ENCODE data around the gene KATNB1. TPM values are rescaled to one million over a fixed set of nuclear protein-coding genes. Genes with fewer than 3 reads are reported as not detected.

The KATNB1 gene
- total RNA-seq, 2 donors from 2014 or later, result 17.0 to 26.3 TPM

DNA sequence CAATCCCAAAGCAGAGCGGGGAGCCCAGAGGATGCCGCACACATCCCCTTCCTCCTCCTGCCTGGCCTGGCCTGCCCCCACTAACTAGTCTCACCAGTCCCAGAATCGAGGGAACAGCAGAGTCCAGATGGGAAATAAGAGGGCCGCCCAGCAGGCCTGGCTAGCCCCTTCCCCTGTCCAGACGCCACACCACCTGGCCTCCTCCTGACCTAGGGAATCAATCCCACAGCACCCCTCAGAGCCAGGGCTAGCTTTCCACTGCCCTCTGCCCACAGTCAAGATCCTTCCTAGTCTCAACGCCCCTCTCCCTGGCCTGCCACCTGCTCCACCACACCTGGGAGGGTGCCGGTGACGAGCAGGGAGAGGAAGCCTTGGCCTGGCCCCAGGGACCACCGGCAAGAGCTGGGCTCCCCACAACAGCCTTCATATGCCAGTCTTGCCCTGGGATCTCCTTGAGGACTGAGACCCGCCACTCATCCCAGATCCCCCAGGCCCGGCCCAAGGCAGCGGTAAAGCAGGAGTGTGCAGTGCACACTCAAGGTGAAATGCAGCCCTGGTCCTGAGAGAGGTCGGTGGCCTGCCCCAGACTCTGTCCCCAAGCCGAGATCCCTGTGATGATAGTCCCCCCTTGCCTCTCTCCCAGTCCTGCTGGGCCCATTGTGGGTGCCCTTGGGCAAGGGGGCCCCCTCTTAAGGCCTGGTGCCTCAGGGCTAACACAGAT is 27.9 kb downstream of the KATNB1 start:
- no peak overlapping the region for H3K9ac ChIP-seq (ENCODE audit: low read depth in 2 of 2, low read length in 2 of 2)
- no peaks in the 10 kb centered on the region for H3K36me3 ChIP-seq
- no peaks in the 10 kb centered on the region for H3K4me1 ChIP-seq
- no peaks in the 10 kb centered on the region for H3K27me3 ChIP-seq
- intact Hi-C loops (cut with DNase I), result no loop called here
- H3K4me3 ChIP-seq, result no peak overlapping the region
- no peaks in the 10 kb centered on the region for H3K9me3 ChIP-seq
- no peak overlapping the region for H3K27ac ChIP-seq
- no peak for DNase-seq
- no peak for TF ChIP-seq CTCF (IDR thresholded peaks at IDR 0.05)

DNA sequence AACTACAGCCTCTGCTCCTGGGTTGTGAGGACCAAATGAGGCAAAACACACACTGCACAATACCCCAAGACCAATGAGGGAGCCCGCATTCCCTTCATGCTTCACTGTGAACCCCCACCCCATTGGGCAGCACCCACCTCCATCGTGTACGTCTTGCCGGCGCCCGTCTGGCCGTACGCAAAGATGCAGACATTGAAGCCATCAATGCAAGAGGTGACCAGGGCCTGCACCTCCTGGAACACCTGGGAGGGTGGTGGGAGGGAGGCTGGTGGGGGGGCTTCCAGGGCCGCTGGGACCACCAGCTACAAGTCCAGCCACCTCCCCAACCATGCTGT is 28.4 kb downstream of the KATNB1 start:
- no peak for TF ChIP-seq CTCF (IDR thresholded peaks at IDR 0.05)
- Histone ChIP-seq H3K4me3 (no peak overlapping the region), H3K9me3 (no peaks in the 10 kb centered on the region), H3K9ac (ENCODE audit: low read depth in 2 of 2, low read length in 2 of 2) (no peak overlapping the region), H3K27me3 (no peaks in the 10 kb centered on the region), H3K27ac (no peak overlapping the region), H3K36me3 (no peaks in the 10 kb centered on the region), H3K4me1 (no peaks in the 10 kb centered on the region)
- no peak for DNase-seq
- intact Hi-C loops (cut with DNase I), result no loop called here

DNA sequence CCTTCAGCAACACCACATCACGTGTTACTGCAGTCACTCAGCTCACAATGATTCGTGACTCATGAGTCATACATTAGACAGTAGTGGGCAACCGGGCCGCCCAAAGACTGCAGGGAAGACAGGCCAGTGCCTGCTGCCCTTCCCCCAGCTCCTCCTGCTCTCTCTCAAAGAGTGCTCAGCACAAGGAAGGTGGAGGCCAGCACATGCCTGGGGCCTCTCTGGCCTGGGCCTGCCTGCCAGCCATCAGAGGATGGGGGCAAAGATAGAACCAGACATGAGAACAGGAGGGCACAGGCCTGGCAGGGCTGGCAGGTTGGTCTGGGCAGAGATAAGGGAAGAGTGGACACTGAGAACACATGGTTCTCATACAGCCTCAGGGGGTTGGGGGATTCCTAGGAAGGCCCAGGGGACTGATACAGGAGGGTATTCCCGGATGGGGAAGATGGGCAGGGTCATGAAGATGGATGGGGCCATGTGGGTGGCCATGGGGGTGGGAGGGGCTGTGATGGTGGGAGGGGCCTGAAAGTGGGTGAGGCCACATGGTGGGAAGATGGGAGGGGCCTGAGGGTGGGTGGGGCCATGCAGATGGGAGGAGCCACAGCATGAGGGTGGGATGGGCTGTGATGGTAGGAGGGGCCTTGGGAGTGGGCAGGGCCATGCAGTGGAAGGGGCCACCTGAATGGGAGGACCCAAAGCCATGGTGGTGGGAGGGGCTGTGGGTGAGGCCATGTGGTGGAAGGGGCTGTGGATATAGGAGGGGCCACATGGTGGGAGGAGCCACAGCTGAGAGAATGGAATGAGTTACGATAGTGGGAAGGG is 29.0 kb downstream of the KATNB1 start:
- Histone ChIP-seq H3K9ac (ENCODE audit: low read depth in 2 of 2, low read length in 2 of 2) (no peak overlapping the region), H3K27me3 (no peaks in the 10 kb centered on the region), H3K27ac (no peak overlapping the region), H3K4me3 (no peak overlapping the region), H3K36me3 (no peaks in the 10 kb centered on the region), H3K9me3 (no peaks in the 10 kb centered on the region), H3K4me1 (no peaks in the 10 kb centered on the region)
- no peak for TF ChIP-seq CTCF (IDR thresholded peaks at IDR 0.05)
- no peak for DNase-seq
- intact Hi-C loops (cut with DNase I), result no loop called here

- DNase-seq, result no peak
- H3K4me1 ChIP-seq, result no peaks in the 10 kb centered on the region
- H3K9ac ChIP-seq (ENCODE audit: low read depth in 2 of 2, low read length in 2 of 2), result no peak overlapping the region
- H3K36me3 ChIP-seq, result no peaks in the 10 kb centered on the region
- no peak overlapping the region for H3K4me3 ChIP-seq
- H3K27ac ChIP-seq, result no peak overlapping the region
- H3K9me3 ChIP-seq, result no peaks in the 10 kb centered on the region
- intact Hi-C loops (cut with DNase I), result no loop called here
- no peaks in the 10 kb centered on the region for H3K27me3 ChIP-seq
- no peak for TF ChIP-seq CTCF (IDR thresholded peaks at IDR 0.05)
Observed at GRCh38 chr16:57765160-57765728, 29.7 kb downstream of the KATNB1 start.

DNA sequence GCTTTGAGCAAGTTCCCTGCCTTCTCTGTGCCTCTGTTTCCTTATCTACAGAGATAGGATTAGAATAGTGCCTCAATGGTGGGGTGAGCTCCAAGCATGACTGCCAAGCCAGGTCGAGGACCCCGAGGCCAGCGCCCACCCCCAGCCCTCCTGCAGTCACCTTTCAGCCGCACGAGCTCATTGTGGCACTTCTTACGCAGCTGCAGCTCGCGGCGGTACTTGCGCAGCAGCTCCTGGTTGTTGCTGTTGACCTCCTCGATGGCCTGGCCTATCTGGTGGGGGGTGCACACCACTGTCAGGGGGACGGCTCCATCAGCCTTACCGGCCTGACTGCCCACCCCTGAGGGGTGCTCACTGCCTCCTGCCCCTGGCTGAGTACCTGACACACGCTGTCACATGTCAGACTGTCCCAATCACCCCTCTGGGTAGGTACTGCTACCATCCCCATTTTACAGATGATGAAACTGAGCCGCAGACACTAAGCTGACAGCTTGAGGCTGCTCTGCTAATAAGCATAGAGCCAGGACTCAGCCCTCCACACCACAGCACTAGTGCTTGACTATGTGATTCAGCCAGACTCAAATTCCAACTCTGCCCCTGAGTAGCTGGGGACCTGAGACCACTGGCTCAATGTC is 31.3 kb downstream of the KATNB1 start:
- no peak for TF ChIP-seq CTCF (IDR thresholded peaks at IDR 0.05)
- H3K4me3 ChIP-seq, result no peak overlapping the region
- H3K9me3 ChIP-seq, result no peaks in the 10 kb centered on the region
- no peak for DNase-seq
- intact Hi-C loops (cut with DNase I), result no loop called here
- no peaks in the 10 kb centered on the region for H3K27me3 ChIP-seq
- no peak overlapping the region for H3K9ac ChIP-seq (ENCODE audit: low read depth in 2 of 2, low read length in 2 of 2)
- H3K36me3 ChIP-seq, result no peaks in the 10 kb centered on the region
- H3K4me1 ChIP-seq, result no peaks in the 10 kb centered on the region
- H3K27ac ChIP-seq, result no peak overlapping the region
